IMR-90 (cell line): ENCODE measurements around the gene ADRA1B.
"Not testable (repeated sequence)": the region's sequence is repeated elsewhere in the genome, so short reads cannot be mapped to it uniquely, and the experiment has no call there.

Experiments
- CEBPB ChIP-seq: IDR thresholded peaks from 2 replicates; pipeline ENCODE4 v1.6.1; 2012; ENCODE audit warnings: low read depth, low read length, improper control_type of control experiment
- CTCF ChIP-seq: conservative IDR thresholded peaks from 2 replicates; pipeline ENCODE4 v1.5.1; 2012; ENCODE audit warnings: mild to moderate bottlenecking, low read depth, low read length, improper control_type of control experiment
- MAZ ChIP-seq: IDR thresholded peaks from 2 replicates; pipeline ENCODE4 v1.6.1; 2012; ENCODE audit warnings: low read depth, mild to moderate bottlenecking, low read length, improper control_type of control experiment, moderate library complexity, borderline replicate concordance
- MXI1 ChIP-seq: IDR thresholded peaks from 2 replicates; pipeline ENCODE4 v1.6.1; 2012; ENCODE audit warnings: low read depth, mild to moderate bottlenecking, low read length, moderate library complexity, borderline replicate concordance
- RAD21 ChIP-seq: IDR thresholded peaks from 2 replicates; pipeline ENCODE4 v1.6.1; 2012; ENCODE audit warnings: low read length, improper control_type of control experiment
- SMC3 ChIP-seq: fragments of 150-350 bp; IDR thresholded peaks from 2 replicates; pipeline ENCODE4 v1.6.1; 2016; ENCODE audit warnings: low read depth, mild to moderate bottlenecking, antibody characterized with exemption, low read length, moderate library complexity

- not testable (repeated sequence) for TF ChIP-seq CTCF, MXI1, SMC3, MAZ, RAD21, CEBPB
Measured at GRCh38 chr5:160008529-160008876, 92.2 kb downstream of the ADRA1B start.
